ENCODE data around the gene BCORL1.

BCORL1 gene

DNA sequence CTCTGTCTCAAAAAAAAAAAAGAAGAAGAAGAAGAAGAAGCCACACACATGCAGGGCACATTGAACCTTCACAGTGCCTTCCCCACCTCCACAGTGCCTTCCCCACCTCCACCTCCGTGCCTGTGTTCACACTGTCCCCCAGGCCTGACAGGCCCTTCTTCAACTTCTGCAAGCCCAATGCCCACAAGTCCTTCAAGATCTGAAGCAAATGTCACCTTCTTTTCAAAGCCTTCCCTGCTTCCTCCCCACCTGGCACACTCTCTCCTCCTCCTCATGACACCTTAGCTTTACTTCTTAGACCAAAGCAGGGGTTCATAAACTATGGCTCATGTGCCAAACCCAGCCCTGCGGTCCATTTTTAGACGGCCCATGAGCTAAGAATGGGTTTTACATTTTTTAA is 107.9 kb downstream of the BCORL1 start:
- DNase-seq (ENCODE audit: low read depth in 3 of 3, low spot score in 1 of 3): no peak

DNA sequence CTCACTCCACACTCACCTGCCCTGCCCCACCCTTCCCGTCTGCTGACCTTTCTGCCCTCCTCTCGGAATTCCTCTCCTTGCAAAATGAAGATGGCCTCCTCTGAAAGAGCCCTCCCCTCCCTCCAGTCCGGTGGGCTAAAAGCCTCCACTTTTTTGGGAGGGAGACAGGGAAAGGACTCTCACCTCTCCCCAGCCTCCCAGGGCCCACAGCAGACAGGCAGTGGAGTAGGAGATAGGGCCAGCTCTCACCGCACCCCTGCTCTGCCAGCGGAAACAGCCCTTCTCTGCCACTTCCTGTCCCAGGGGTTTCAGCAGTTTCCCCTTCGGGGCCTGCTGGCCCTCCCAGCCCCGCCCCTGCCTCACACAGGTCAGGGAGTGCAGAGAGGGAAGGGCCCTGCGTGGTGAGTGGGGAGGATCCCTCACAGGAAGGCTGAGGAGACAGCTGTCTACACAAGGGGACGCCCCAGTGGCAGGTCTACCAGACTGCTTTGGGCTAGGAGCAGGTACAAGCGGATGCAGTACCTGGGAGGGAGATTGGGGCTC is 109.6 kb downstream of the BCORL1 start:
- DNase-seq (ENCODE audit: low read depth in 3 of 3, low spot score in 1 of 3): peak; percentile 47 to 77 (median 70)

DNA sequence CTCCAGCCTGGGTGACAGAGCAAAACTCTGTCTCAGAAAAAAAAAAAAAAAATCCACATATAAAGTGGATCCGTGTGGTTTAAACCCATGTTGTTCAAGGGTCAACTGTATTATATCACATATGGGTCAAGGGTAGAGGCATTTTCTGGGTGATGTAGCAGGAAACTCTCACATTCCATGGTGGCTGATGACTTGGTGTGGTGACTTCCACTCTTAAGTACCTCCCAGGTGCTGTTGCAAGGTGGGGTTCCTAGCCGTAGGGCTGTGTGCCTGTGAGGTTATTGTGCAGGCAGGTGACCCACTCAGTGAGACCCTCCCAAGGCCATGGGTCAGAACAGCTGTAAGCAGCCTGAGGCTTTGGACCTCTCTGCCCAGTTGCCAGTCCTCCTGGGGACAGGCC is 110.8 kb downstream of the BCORL1 start:
- no peak for DNase-seq (ENCODE audit: low read depth in 3 of 3, low spot score in 1 of 3)

DNA sequence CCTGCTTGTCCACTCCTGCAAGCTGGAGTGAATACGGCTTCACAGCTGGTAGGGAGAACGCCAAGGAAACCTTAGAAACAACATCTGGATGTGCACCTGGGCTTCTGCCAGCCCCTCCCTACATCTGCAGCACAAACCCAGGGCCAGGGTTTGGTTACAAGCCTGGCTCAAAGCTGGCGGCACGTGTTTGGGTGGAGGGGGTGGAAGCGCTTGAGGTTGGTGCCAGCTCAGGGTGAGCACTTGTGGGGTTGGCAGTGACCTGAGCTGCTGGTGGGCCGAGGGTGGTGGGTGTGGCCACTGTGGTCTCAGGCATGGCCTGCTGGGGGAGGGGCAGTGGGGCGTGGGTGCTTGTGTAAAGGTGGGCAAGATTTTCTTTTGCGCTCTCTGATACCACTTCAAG is 112.3 kb downstream of the BCORL1 start:
- no peak for DNase-seq (ENCODE audit: low read depth in 3 of 3, low spot score in 1 of 3)

DNA sequence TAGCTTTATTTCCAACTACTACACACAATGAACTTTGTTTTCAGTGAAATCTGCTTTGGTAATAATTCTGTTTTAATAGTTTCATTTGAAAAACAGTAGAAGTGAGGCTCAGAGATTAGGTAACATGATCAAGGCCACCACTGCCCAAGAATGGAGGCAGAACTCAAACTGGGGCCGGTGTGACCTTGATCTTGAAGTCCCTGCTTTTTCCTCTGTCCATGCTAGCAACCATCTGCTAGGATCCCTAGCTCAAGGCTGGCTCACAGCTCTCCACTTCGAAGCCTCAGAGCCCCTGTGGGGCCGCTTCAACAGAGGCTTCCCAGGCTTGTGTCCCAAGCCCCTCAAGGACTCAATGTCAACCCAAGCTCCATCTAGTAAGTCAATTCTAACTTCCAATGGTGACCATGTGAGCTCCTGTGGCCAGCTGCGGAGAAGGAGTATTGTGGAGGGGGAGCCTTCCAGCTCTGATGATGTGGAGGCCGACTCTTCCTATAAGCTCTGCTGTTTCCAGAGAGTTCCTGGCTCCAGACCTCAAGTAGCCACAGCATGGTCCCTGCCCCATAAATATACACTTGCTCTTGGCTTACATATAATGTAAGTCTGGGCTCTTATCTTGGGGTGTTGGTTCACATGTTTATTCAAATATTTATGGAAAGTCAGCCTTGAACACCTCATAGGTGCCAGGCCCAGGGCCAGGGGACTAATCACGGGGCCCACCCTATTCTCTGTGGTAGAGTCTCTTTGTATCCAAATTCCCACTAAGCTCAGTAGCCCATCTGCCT is 113.0 kb downstream of the BCORL1 start:
- no peak for DNase-seq (ENCODE audit: low read depth in 3 of 3, low spot score in 1 of 3)

DNA sequence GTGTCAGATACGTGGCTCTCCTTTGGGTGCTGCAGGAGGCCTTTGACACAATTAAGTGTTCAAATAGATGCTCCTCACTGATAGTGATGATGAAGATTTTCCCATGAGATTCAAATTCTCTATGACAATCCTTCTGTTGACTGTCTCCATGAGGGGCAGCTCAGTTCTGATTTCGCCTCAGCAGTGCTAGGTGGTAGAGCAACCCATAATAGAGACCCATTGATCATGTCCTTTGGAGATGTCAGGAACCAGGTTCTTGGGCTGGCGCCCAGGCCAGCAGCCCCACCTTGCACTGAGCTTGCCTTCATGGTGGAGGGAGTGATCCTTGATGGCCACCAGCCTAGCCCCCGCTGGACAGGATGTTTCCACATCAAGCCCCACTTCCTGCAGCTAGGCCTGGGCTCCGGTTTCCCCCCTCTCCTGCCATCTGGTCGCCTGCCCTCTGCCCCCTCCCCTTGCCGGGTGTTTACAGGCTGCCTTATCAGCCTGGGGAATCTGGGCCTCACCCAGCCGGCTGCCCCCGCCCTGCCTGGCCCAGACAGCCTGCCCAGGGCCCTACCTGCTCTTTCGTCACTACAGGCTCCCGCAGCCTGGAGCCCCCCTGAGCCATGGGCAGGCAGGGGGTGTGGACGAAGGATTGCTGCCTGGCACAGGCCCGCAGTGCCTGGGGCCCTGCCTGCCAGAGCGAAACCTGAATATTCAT is 115.2 kb downstream of the BCORL1 start:
- no peak for DNase-seq (ENCODE audit: low read depth in 3 of 3, low spot score in 1 of 3)

DNA sequence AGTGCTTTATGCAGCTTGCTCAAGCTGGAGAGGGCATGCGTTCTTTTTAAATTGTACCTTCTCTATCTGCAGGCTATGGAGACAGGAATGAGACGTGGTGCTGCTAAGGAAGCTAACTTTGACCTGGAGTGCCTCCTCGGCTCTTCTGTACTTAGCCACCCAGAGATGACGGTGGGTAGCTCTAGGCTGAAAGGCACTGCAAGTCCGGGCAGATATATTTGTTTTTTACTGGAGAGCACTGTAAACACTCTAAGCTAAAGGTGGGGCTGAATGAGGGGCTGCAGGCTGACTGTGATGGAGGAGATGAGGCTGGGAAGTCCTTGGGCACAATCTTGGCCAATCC is 115.7 kb downstream of the BCORL1 start:
- no peak for DNase-seq (ENCODE audit: low read depth in 3 of 3, low spot score in 1 of 3)

DNA sequence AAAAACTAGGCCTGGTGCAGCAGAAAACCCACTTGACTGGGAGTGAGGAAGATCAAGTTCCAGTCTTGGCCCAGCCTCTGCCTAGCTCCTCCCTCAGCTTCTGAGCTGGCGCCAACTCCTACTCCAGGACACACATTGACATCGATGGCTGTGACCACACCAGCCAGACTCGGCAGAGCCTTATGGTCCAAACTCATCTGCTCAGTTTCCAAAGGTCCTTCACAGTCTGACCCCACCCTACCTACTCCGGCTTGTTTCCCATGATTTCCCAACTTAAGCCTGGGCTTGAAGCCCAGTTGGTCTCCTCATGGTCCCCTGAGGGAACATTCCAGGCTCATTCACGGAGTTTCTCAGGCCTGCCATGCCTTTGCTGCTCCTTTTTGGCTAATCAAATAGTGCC is 117.7 kb downstream of the BCORL1 start:
- no peak for DNase-seq (ENCODE audit: low read depth in 3 of 3, low spot score in 1 of 3)

DNA sequence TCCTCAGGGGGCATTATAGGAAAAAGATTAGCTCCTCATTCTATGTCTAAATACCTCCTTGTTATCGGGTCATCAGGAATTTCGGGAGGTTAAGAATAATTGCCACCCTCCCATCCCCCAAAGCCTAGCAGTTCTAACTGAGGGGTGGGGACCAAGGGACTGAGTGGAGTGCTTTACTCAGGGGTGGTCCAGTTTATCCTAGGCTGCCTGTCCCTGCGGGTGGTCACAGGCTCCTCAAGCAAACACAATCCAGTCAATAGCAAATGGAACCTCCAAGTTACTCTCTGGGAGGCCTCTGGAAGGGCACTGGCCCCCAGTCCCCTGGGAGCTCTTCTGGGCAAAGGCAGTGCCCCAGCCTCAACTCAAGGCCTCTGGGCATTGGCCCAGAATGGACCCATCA is 121.2 kb downstream of the BCORL1 start:
- DNase-seq (ENCODE audit: low read depth in 3 of 3, low spot score in 1 of 3): no peak

DNA sequence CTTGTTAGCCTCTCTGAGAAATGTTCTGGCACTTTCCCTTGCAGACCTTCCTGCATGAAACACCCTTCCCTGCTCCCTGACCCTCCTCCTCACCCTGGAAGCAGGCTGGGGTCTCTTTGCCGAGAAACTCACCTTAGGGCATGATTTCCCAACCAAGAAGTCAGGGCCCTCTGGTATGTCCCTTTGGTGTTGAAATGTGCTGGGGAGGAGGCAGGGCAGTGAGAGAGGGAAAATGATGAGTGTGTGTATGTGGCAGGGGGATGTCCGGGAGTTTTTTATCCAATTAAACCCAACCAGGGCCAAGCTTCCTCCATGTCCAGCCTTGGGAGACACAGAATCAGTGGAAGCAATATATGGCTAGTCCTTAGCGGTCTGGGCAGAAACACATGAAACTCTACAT is 122.8 kb downstream of the BCORL1 start:
- no peak for DNase-seq (ENCODE audit: low read depth in 3 of 3, low spot score in 1 of 3)

DNA sequence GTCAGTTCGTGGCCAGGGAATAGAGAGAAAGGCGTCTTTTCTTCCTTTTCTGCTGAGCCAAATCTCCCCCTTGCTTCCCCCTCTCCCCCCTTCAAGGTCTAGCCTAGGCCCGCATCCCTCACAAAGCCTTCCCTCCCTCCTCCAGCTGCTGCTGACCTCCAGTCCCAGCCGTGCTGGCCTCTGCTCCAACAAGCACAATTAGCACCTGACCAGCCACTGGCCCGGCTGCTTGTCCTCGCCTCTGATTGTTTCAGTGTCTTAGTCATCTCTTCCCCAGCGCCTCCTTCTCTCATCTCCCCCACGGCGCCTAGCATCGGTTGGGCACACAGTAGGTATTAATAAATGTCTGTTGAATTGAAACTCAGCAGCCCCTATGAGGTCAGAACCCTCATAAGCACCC is 123.6 kb downstream of the BCORL1 start:
- DNase-seq (ENCODE audit: low read depth in 3 of 3, low spot score in 1 of 3): no peak
